Glutamatergic neuron (in vitro differentiated cells): ENCODE results near the gene PROCA1. TPM values are rescaled to one million over a fixed set of nuclear protein-coding genes. Genes with fewer than 3 reads are reported as not detected.

Experiments
- DNase-seq: peaks from one replicate; pipeline ENCODE4 v3.0.0; 2022
- H3K27ac Mint-ChIP-seq: one replicate; pipeline ENCODE4 v1.8.0; 2020; ENCODE audit warnings: mild to moderate bottlenecking, mixed read lengths, inconsistent platforms; ENCODE audit not compliant: unreplicated experiment
- H3K27me3 Mint-ChIP-seq: one replicate; pipeline ENCODE4 v1.8.0; 2020; ENCODE audit warnings: mild to moderate bottlenecking, moderate library complexity, mixed read lengths, inconsistent platforms; ENCODE audit not compliant: unreplicated experiment
- H3K36me3 Mint-ChIP-seq: one replicate; pipeline ENCODE4 v1.8.0; 2020; ENCODE audit warnings: mild to moderate bottlenecking, mixed read lengths, inconsistent platforms; ENCODE audit not compliant: unreplicated experiment
- H3K4me1 Mint-ChIP-seq: one replicate; pipeline ENCODE4 v1.8.0; 2020; ENCODE audit warnings: mild to moderate bottlenecking, low read depth, mixed read lengths, inconsistent platforms; ENCODE audit not compliant: unreplicated experiment
- H3K4me3 Mint-ChIP-seq: one replicate; pipeline ENCODE4 v1.8.0; 2020; ENCODE audit warnings: mild to moderate bottlenecking, mixed read lengths, inconsistent platforms; ENCODE audit not compliant: unreplicated experiment
- H3K9me3 Mint-ChIP-seq: one replicate; pipeline ENCODE4 v1.8.0; 2020; ENCODE audit warnings: mild to moderate bottlenecking, moderate library complexity, mixed read lengths, inconsistent platforms; ENCODE audit not compliant: unreplicated experiment
- CTCF ChIP-seq: fragments of 200-600 bp; sonication (generic); IDR thresholded peaks from one replicate; pipeline ENCODE4 v1.5.0; 2021; ENCODE audit not compliant: partially characterized antibody, unreplicated experiment
- total RNA-seq: library from RNA; stranded (reverse); fragmentation: NEBNext Ultra II Directional; extraction: Animal tissue kit (Norgen Biotek cat#: 25700); gene quantifications from one replicate; pipeline ENCODE4 v1.2.1, GENCODE V29; 2021; ENCODE audit not compliant: unreplicated experiment

Gene PROCA1
- total RNA-seq, 1 donor from 2014 or later, result 36.5 TPM

DNA sequence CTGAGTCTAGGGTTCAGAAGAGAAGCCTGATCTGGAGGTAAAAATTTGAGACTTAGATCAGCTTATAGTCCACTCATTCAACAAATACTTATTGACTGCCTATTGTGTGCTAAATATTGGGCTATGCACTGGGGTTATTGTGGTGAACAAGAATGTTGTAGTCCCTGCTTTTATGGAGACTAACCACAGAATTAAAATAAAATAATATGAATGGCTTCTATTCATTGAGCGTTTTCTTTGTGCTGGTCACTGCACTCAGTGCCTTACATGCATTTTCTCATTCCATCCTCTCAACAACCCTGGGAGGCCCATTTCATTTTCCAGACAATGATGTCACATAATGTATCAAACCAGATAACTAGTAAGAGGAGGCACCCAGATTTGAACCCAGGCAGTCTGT lies 21.7 kb upstream of the PROCA1 start:
- Mint-ChIP-seq H3K27me3 (peaks cover 2% of the 10 kb centered on the region), H3K9me3 (peaks cover 9% of the 10 kb centered on the region), H3K36me3 (peaks cover 4% of the 10 kb centered on the region), H3K4me3 (no peak overlapping the region), H3K27ac (no peak overlapping the region), H3K4me1 (peaks cover 2% of the 10 kb centered on the region)
- TF ChIP-seq CTCF, result no peak
- DNase-seq, result no peak

- H3K4me1 Mint-ChIP-seq, result peaks cover 8% of the 10 kb centered on the region
- DNase-seq, result no peak
- peaks cover under 1% of the 10 kb centered on the region for H3K36me3 Mint-ChIP-seq
- H3K27me3 Mint-ChIP-seq, result peaks cover 16% of the 10 kb centered on the region
- H3K4me3 Mint-ChIP-seq, result peak overlapping the region; percentile 8
- H3K9me3 Mint-ChIP-seq, result peaks cover 15% of the 10 kb centered on the region
- no peak for TF ChIP-seq CTCF
- no peak overlapping the region for H3K27ac Mint-ChIP-seq
These were observed 18.3 kb upstream of the PROCA1 start for GRCh38 chr17:28729950-28730330.

DNA sequence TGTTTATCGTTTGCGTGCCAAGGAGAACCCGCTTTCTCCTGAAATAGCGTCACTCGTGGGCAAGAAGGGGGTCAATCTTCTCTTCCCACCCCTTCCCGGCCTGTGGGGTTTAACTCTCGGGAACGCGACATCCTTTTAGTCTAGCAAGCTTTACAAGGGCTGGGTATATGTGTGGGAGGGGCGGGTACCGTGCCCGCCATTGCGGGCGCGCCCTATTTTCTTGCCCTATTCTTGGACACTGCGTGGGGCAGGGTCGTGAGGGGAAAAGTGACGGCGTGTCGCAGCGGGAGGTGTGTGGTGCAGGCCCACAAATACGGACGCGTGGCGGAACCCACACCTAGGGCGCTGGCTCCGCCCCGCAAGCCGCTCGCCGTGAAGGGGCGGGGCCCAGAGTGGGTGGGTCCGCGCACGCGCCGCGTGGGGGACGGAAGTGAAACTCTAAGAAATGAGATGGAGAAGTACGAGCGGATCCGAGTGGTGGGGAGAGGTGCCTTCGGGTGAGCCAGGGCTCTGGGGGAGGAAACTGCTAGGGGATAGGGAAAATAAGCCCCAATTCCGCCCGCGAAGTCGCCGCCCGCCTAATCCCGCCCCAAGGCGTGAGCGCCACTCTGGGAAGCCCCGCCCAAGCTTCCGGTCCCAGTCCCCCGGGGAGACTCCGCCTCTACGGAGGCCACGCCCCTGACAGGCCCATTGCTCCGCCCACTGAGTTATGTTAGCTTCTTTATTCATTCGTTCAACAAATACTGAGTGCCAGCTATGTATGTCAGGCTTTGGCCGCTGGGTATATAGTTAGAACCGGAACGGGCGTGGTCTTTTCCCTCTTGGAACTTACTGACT lies 16.9 kb upstream of the PROCA1 start, which contains the start of gene NEK8:
NEK8 (plus strand) TSS at position 425 of the 837 bp plus-strand sequence; CDS start at position 451, 26 bp downstream.
- H3K27ac Mint-ChIP-seq, result peak within 1 kb of the TSS; percentile 76
- peaks cover 19% of the 10 kb centered on the region for H3K27me3 Mint-ChIP-seq
- peak; percentile 95 for DNase-seq
- peaks cover 8% of the 10 kb centered on the region for H3K36me3 Mint-ChIP-seq
- TF ChIP-seq CTCF, result no peak
- H3K4me3 Mint-ChIP-seq, result peak within 1 kb of the TSS; percentile 92
- peaks cover 11% of the 10 kb centered on the region for H3K4me1 Mint-ChIP-seq
- peaks cover 19% of the 10 kb centered on the region for H3K9me3 Mint-ChIP-seq

GRCh38 chr17:28726627-28727491 lies 15.2 kb upstream of the PROCA1 start:
- peaks cover 19% of the 10 kb centered on the region for H3K27me3 Mint-ChIP-seq
- peak; percentile 97 for DNase-seq
- peak; percentile 97 for TF ChIP-seq CTCF
- peak overlapping the region; percentile 92 for H3K4me3 Mint-ChIP-seq
- peaks cover 19% of the 10 kb centered on the region for H3K9me3 Mint-ChIP-seq
- H3K4me1 Mint-ChIP-seq, result peaks cover 14% of the 10 kb centered on the region
- H3K36me3 Mint-ChIP-seq, result peaks cover 8% of the 10 kb centered on the region
- peak overlapping the region; percentile 17 for H3K27ac Mint-ChIP-seq

GRCh38 chr17:28726226-28726626 lies 14.5 kb upstream of the PROCA1 start, which contains the start of gene TLCD1:
Gene TLCD1, minus strand, starts transcription at chr17:28726233. Its CDS starts 136 bp downstream, at chr17:28726097.
- Mint-ChIP-seq H3K27me3 (peaks cover 19% of the 10 kb centered on the region), H3K36me3 (peaks cover 8% of the 10 kb centered on the region), H3K9me3 (peaks cover 20% of the 10 kb centered on the region), H3K27ac (peak within 1 kb of the TSS; percentile 91), H3K4me1 (peaks cover 15% of the 10 kb centered on the region), H3K4me3 (peak within 1 kb of the TSS; percentile 94)
- TF ChIP-seq CTCF, result no peak
- DNase-seq, result peak; percentile 75
